Measurements from ENCODE around the gene RALGPS2. TPM values are rescaled to one million over a fixed set of nuclear protein-coding genes. Genes with fewer than 3 reads are reported as not detected.

RALGPS2 gene
- total RNA-seq, 1 donor from 2014 or later: 207 TPM

- no peak overlapping the region for H3K4me3 Mint-ChIP-seq
- intact Hi-C loops (cut with micrococcal nuclease): no loop called here
- POLR2A ChIA-PET: no interaction called here
Measured at GRCh38 chr1:178962853-178963711, 238.0 kb downstream of the RALGPS2 start.

GRCh38 chr1:178964469-178965330 is 239.7 kb downstream of the RALGPS2 start:
- no peak for ATAC-seq (ENCODE audit: low read depth)
- DNase-seq: no peak
- intact Hi-C loops (cut with micrococcal nuclease): no loop called here
- no peak for TF ChIP-seq CTCF (IDR thresholded peaks at IDR 0.05)
- no peaks in the 10 kb centered on the region for H3K9me3 Mint-ChIP-seq
- H3K27me3 Mint-ChIP-seq: peaks cover 4% of the 10 kb centered on the region
- ChIA-PET CTCF (no interaction called here), POLR2A (no interaction called here)
- no peaks in the 10 kb centered on the region for H3K4me1 Mint-ChIP-seq
- H3K27ac Mint-ChIP-seq: no peak overlapping the region
- H3K4me3 Mint-ChIP-seq: no peak overlapping the region
- H3K36me3 Mint-ChIP-seq (ENCODE audit: low read depth): no peaks in the 10 kb centered on the region

More at GRCh38 chr1:178962853-178963711, 238.0 kb downstream of the RALGPS2 start:
- Mint-ChIP-seq H3K36me3 (ENCODE audit: low read depth) (no peaks in the 10 kb centered on the region), H3K4me1 (no peaks in the 10 kb centered on the region), H3K27me3 (no peaks in the 10 kb centered on the region), H3K27ac (no peak overlapping the region), H3K9me3 (no peaks in the 10 kb centered on the region)
- CTCF ChIA-PET: no interaction called here
- ATAC-seq (ENCODE audit: low read depth): no peak
- no peak for TF ChIP-seq CTCF (IDR thresholded peaks at IDR 0.05)
- no peak for DNase-seq

- Mint-ChIP-seq H3K9me3 (no peaks in the 10 kb centered on the region), H3K4me1 (no peaks in the 10 kb centered on the region), H3K36me3 (ENCODE audit: low read depth) (no peaks in the 10 kb centered on the region), H3K27me3 (peaks cover 4% of the 10 kb centered on the region), H3K27ac (no peak overlapping the region), H3K4me3 (no peak overlapping the region)
- ATAC-seq (ENCODE audit: low read depth) (no peak), DNase-seq (no peak)
- CTCF ChIA-PET: no interaction called here
- POLR2A ChIA-PET: no interaction called here
- TF ChIP-seq CTCF (IDR thresholded peaks at IDR 0.05): no peak
- intact Hi-C loops (cut with micrococcal nuclease): no loop called here
Measured at GRCh38 chr1:178966312-178966711, 241.3 kb downstream of the RALGPS2 start.

- H3K4me3 Mint-ChIP-seq: no peak overlapping the region
- ATAC-seq (ENCODE audit: low read depth) (no peak), DNase-seq (no peak)
- ChIA-PET POLR2A (no interaction called here), CTCF (no interaction called here)
- no peaks in the 10 kb centered on the region for H3K9me3 Mint-ChIP-seq
- intact Hi-C loops (cut with micrococcal nuclease): no loop called here
- H3K4me1 Mint-ChIP-seq: peaks cover 3% of the 10 kb centered on the region
- no peak for TF ChIP-seq CTCF (IDR thresholded peaks at IDR 0.05)
- H3K27ac Mint-ChIP-seq: no peak overlapping the region
- H3K27me3 Mint-ChIP-seq: peaks cover 13% of the 10 kb centered on the region
- H3K36me3 Mint-ChIP-seq (ENCODE audit: low read depth): no peaks in the 10 kb centered on the region
Measured at GRCh38 chr1:178969226-178969987, 244.4 kb downstream of the RALGPS2 start.
